GM23338 (cell line): ENCODE data around the gene SCYGR2. TPM values are rescaled to one million over a fixed set of nuclear protein-coding genes. Genes with fewer than 3 reads are reported as not detected.

ENCODE experiments used
- CREB1 ChIP-seq: fragments of 250-450 bp; sonication (Bioruptor Pico); IDR thresholded peaks from 2 replicates; pipeline ENCODE4 v1.5.0; 2020; ENCODE audit warnings: low read depth, mild to moderate bottlenecking, moderate library complexity
- CTCF ChIP-seq, 2 experiments: fragments of 200-600 bp in 1 of 2; sonication (generic) in 1 of 2; conservative IDR thresholded peaks; 2 replicates each; pipeline versions ENCODE4 v1.5.1 to v1.6.1; 2016 to 2017; ENCODE audit warnings: antibody characterized with exemption in 2 of 2, low read depth in 2 of 2, mild to moderate bottlenecking in 2 of 2, moderate library complexity in 1 of 2
- ETS1 ChIP-seq: IDR thresholded peaks from 2 replicates; pipeline ENCODE4 v1.6.1; 2016; ENCODE audit warnings: antibody characterized with exemption
- EZH2phosphoT487 ChIP-seq: fragments of 200-600 bp; sonication (generic); IDR thresholded peaks from one replicate; pipeline ENCODE4 v1.8.1; 2018; ENCODE audit warnings: antibody characterized with exemption; ENCODE audit not compliant: unreplicated experiment
- JUNB ChIP-seq: IDR thresholded peaks from one replicate; pipeline ENCODE4 v1.6.1; 2016; ENCODE audit warnings: antibody characterized with exemption; ENCODE audit not compliant: unreplicated experiment
- NANOG ChIP-seq: IDR thresholded peaks from 2 replicates; pipeline ENCODE4 v1.6.1; 2016; ENCODE audit warnings: antibody characterized with exemption, borderline replicate concordance
- POLR2AphosphoS5 ChIP-seq: IDR thresholded peaks from 2 replicates; pipeline ENCODE4 v1.6.1; 2016; ENCODE audit warnings: antibody characterized with exemption, low read depth
- ZNF462 ChIP-seq: fragments of 250-450 bp; sonication (Bioruptor Pico); IDR thresholded peaks from 2 replicates; pipeline ENCODE4 v1.5.0; 2020; ENCODE audit warnings: mild to moderate bottlenecking, moderate library complexity
- polyA plus RNA-seq: library from polyadenylated mRNA; unstranded; fragments of >200 nt; fragmentation: Nextera tagmentation; extraction: Ambion mirVana; gene quantifications from 2 replicates; pipeline ENCODE4 v1.2.1, GENCODE V29; 2016
- total RNA-seq: library from RNA; depleted of rRNA; stranded (reverse); fragments of >200 nt; shearing (Covaris generic); gene quantifications from 2 replicates; pipeline ENCODE4 v1.2.3, GENCODE V29; 2014

The SCYGR2 gene
- total and polyA plus RNA-seq, 2 experiments from 2014 or later: not detected

- no peak for TF ChIP-seq ZNF462 (CRISPR knock-in tag)
- no peak for TF ChIP-seq NANOG
- TF ChIP-seq EZH2phosphoT487: no peak
- TF ChIP-seq CTCF (conservative IDR thresholded peaks at IDR 0.05; ENCODE audit: low read depth in 2 of 2): no peak
- no peak for TF ChIP-seq POLR2AphosphoS5
- TF ChIP-seq CREB1 (CRISPR knock-in tag): no peak
- no peak for TF ChIP-seq JUNB
- no peak for TF ChIP-seq ETS1
These were observed 17.2 kb downstream of the SCYGR2 start (continued) for GRCh38 chr2:227615906-227616305.
